GM12892 (cell line): Measurements from ENCODE around the gene MAVS.

Source experiments
- POLR2A ChIP-seq: IDR thresholded peaks from 2 replicates; pipeline ENCODE4 v1.6.1; 2011; ENCODE audit warnings: low read depth, low read length, control low read depth
- POLR2AphosphoS5 ChIP-seq: IDR thresholded peaks from 2 replicates; pipeline ENCODE4 v1.6.1; 2011; ENCODE audit warnings: low read depth, low read length, control low read depth

GRCh38 chr20:3825526-3825925 lies 21.1 kb upstream of the MAVS start:
- TF ChIP-seq POLR2A (no peak), POLR2AphosphoS5 (no peak)
